Measurements from ENCODE around the gene BMPR1A. TPM values are rescaled to one million over a fixed set of nuclear protein-coding genes. Genes with fewer than 3 reads are reported as not detected.

BMPR1A gene
- total RNA-seq, 2 experiments from 2014 or later = 10.8 to 13.6 TPM

GRCh38 chr10:86819567-86819966, 63.1 kb downstream of the BMPR1A start:
- Mint-ChIP-seq H3K4me3 (no peak overlapping the region), H3K27me3 (no peaks in the 10 kb centered on the region), H3K9me3 (no peaks in the 10 kb centered on the region), H3K4me1 (ENCODE audit: low read depth) (no peaks in the 10 kb centered on the region), H3K27ac (no peak overlapping the region), H3K36me3 (no peaks in the 10 kb centered on the region)
- DNase-seq = no peak
- ChIA-PET CTCF (no interaction called here), POLR2A (no interaction called here)
- intact Hi-C loops (cut with micrococcal nuclease) = no loop called here

GRCh38 chr10:86820509-86820908, 64.1 kb downstream of the BMPR1A start:
- Mint-ChIP-seq H3K9me3 (no peaks in the 10 kb centered on the region), H3K27ac (no peak overlapping the region), H3K4me1 (ENCODE audit: low read depth) (no peaks in the 10 kb centered on the region), H3K36me3 (no peaks in the 10 kb centered on the region), H3K27me3 (no peaks in the 10 kb centered on the region), H3K4me3 (no peak overlapping the region)
- intact Hi-C loops (cut with micrococcal nuclease) = no loop called here
- POLR2A ChIA-PET = no interaction called here
- no peak for DNase-seq
- CTCF ChIA-PET = no interaction called here

- no peaks in the 10 kb centered on the region for H3K4me1 Mint-ChIP-seq (ENCODE audit: low read depth)
- CTCF ChIA-PET = no interaction called here
- POLR2A ChIA-PET = no interaction called here
- no peaks in the 10 kb centered on the region for H3K36me3 Mint-ChIP-seq
- no peak overlapping the region for H3K27ac Mint-ChIP-seq
- no peak overlapping the region for H3K4me3 Mint-ChIP-seq
- no peaks in the 10 kb centered on the region for H3K9me3 Mint-ChIP-seq
- intact Hi-C loops (cut with micrococcal nuclease) = no loop called here
- DNase-seq = no peak
- no peaks in the 10 kb centered on the region for H3K27me3 Mint-ChIP-seq
Measured at GRCh38 chr10:86821388-86821999, 65.1 kb downstream of the BMPR1A start.

- no peaks in the 10 kb centered on the region for H3K27me3 Mint-ChIP-seq
- no peak for DNase-seq
- no peaks in the 10 kb centered on the region for H3K36me3 Mint-ChIP-seq
- H3K9me3 Mint-ChIP-seq = no peaks in the 10 kb centered on the region
- intact Hi-C loops (cut with micrococcal nuclease) = no loop called here
- H3K4me1 Mint-ChIP-seq (ENCODE audit: low read depth) = no peaks in the 10 kb centered on the region
- no peak overlapping the region for H3K4me3 Mint-ChIP-seq
- no peak overlapping the region for H3K27ac Mint-ChIP-seq
- CTCF ChIA-PET = no interaction called here
- POLR2A ChIA-PET = no interaction called here
Measured at GRCh38 chr10:86823565-86823964, 67.1 kb downstream of the BMPR1A start.

GRCh38 chr10:86824151-86824550, 67.7 kb downstream of the BMPR1A start:
- intact Hi-C loops (cut with micrococcal nuclease) = no loop called here
- no peaks in the 10 kb centered on the region for H3K4me1 Mint-ChIP-seq (ENCODE audit: low read depth)
- ChIA-PET POLR2A (no interaction called here), CTCF (no interaction called here)
- DNase-seq = no peak
- no peaks in the 10 kb centered on the region for H3K9me3 Mint-ChIP-seq
- no peak overlapping the region for H3K4me3 Mint-ChIP-seq
- H3K36me3 Mint-ChIP-seq = no peaks in the 10 kb centered on the region
- H3K27me3 Mint-ChIP-seq = no peaks in the 10 kb centered on the region
- no peak overlapping the region for H3K27ac Mint-ChIP-seq

GRCh38 chr10:86825366-86825765, 68.9 kb downstream of the BMPR1A start:
- Mint-ChIP-seq H3K36me3 (no peaks in the 10 kb centered on the region), H3K9me3 (no peaks in the 10 kb centered on the region), H3K27me3 (no peaks in the 10 kb centered on the region), H3K4me3 (no peak overlapping the region), H3K4me1 (ENCODE audit: low read depth) (no peaks in the 10 kb centered on the region), H3K27ac (no peak overlapping the region)
- intact Hi-C loops (cut with micrococcal nuclease) = no loop called here
- CTCF ChIA-PET = no interaction called here
- DNase-seq = no peak
- POLR2A ChIA-PET = no interaction called here

- POLR2A ChIA-PET = no interaction called here
- CTCF ChIA-PET = interaction anchor here (0.9 kb wide), 1 partner anchor 12 kb away, joined by 4 read pairs; no protein-coding TSS in a partner anchor
- no peaks in the 10 kb centered on the region for H3K9me3 Mint-ChIP-seq
- DNase-seq = no peak
- intact Hi-C loops (cut with micrococcal nuclease) = loop anchor here (2.0 kb wide), 1 partner anchor 55 kb away; no protein-coding TSS in a partner anchor
- H3K4me1 Mint-ChIP-seq (ENCODE audit: low read depth) = no peaks in the 10 kb centered on the region
- no peaks in the 10 kb centered on the region for H3K36me3 Mint-ChIP-seq
- H3K4me3 Mint-ChIP-seq = no peak overlapping the region
- H3K27me3 Mint-ChIP-seq = no peaks in the 10 kb centered on the region
- H3K27ac Mint-ChIP-seq = no peak overlapping the region
Measured at GRCh38 chr10:86827639-86828038, 71.2 kb downstream of the BMPR1A start.

GRCh38 chr10:86828145-86828544, 71.7 kb downstream of the BMPR1A start:
- ChIA-PET POLR2A (no interaction called here), CTCF (no interaction called here)
- Mint-ChIP-seq H3K36me3 (no peaks in the 10 kb centered on the region), H3K27ac (no peak overlapping the region), H3K4me3 (no peak overlapping the region), H3K9me3 (no peaks in the 10 kb centered on the region), H3K4me1 (ENCODE audit: low read depth) (no peaks in the 10 kb centered on the region), H3K27me3 (no peaks in the 10 kb centered on the region)
- intact Hi-C loops (cut with micrococcal nuclease) = loop anchor here (2.0 kb wide), 1 partner anchor 55 kb away; no protein-coding TSS in a partner anchor
- DNase-seq = no peak

GRCh38 chr10:86829472-86829871, 73.1 kb downstream of the BMPR1A start:
- Mint-ChIP-seq H3K36me3 (no peaks in the 10 kb centered on the region), H3K4me3 (no peak overlapping the region), H3K9me3 (no peaks in the 10 kb centered on the region), H3K4me1 (ENCODE audit: low read depth) (no peaks in the 10 kb centered on the region), H3K27me3 (no peaks in the 10 kb centered on the region), H3K27ac (no peak overlapping the region)
- DNase-seq = no peak
- ChIA-PET CTCF (no interaction called here), POLR2A (no interaction called here)
- intact Hi-C loops (cut with micrococcal nuclease) = loop anchor here (2.0 kb wide), 1 partner anchor 53 kb away; no protein-coding TSS in a partner anchor

GRCh38 chr10:86830043-86830591, 73.7 kb downstream of the BMPR1A start:
- Mint-ChIP-seq H3K9me3 (no peaks in the 10 kb centered on the region), H3K4me3 (no peak overlapping the region), H3K4me1 (ENCODE audit: low read depth) (peaks cover 3% of the 10 kb centered on the region), H3K27me3 (no peaks in the 10 kb centered on the region), H3K36me3 (no peaks in the 10 kb centered on the region), H3K27ac (no peak overlapping the region)
- POLR2A ChIA-PET = no interaction called here
- CTCF ChIA-PET = no interaction called here
- intact Hi-C loops (cut with micrococcal nuclease) = no loop called here
- DNase-seq = no peak

- intact Hi-C loops (cut with micrococcal nuclease) = no loop called here
- Mint-ChIP-seq H3K9me3 (no peaks in the 10 kb centered on the region), H3K27me3 (no peaks in the 10 kb centered on the region), H3K4me3 (no peak overlapping the region), H3K36me3 (no peaks in the 10 kb centered on the region), H3K4me1 (ENCODE audit: low read depth) (peaks cover 9% of the 10 kb centered on the region), H3K27ac (no peak overlapping the region)
- POLR2A ChIA-PET = no interaction called here
- no peak for DNase-seq
- CTCF ChIA-PET = interaction anchor here (0.6 kb wide), 1 partner anchor 278 kb away, joined by 4 read pairs; no protein-coding TSS in a partner anchor
Measured at GRCh38 chr10:86833969-86834368, 77.5 kb downstream of the BMPR1A start.

GRCh38 chr10:86836044-86836443, 79.6 kb downstream of the BMPR1A start:
- H3K4me3 Mint-ChIP-seq = no peak overlapping the region
- no peaks in the 10 kb centered on the region for H3K27me3 Mint-ChIP-seq
- no peak for DNase-seq
- H3K4me1 Mint-ChIP-seq (ENCODE audit: low read depth) = peaks cover 9% of the 10 kb centered on the region
- H3K27ac Mint-ChIP-seq = no peak overlapping the region
- H3K9me3 Mint-ChIP-seq = no peaks in the 10 kb centered on the region
- POLR2A ChIA-PET = no interaction called here
- intact Hi-C loops (cut with micrococcal nuclease) = no loop called here
- CTCF ChIA-PET = no interaction called here
- H3K36me3 Mint-ChIP-seq = no peaks in the 10 kb centered on the region

- no peak overlapping the region for H3K4me3 Mint-ChIP-seq
- H3K4me1 Mint-ChIP-seq (ENCODE audit: low read depth) = peaks cover 9% of the 10 kb centered on the region
- intact Hi-C loops (cut with micrococcal nuclease) = no loop called here
- peaks cover 4% of the 10 kb centered on the region for H3K36me3 Mint-ChIP-seq
- ChIA-PET CTCF (no interaction called here), POLR2A (interaction anchor here (0.6 kb wide), 1 partner anchor 52 kb away, joined by 3 read pairs; no protein-coding TSS in a partner anchor)
- no peaks in the 10 kb centered on the region for H3K27me3 Mint-ChIP-seq
- no peak overlapping the region for H3K27ac Mint-ChIP-seq
- H3K9me3 Mint-ChIP-seq = no peaks in the 10 kb centered on the region
- no peak for DNase-seq
Measured at GRCh38 chr10:86837663-86838062, 81.2 kb downstream of the BMPR1A start.
